Retina (tissue), 1 donor: ENCODE data around the gene RNF41.
"Not testable (repeated sequence)": the region's sequence is repeated elsewhere in the genome, so short reads cannot be mapped to it uniquely, and the experiment has no call there.

Experiments
- DNase-seq: peaks from one replicate; pipeline ENCODE4 v3.0.0-alpha.2; 2016

Gene RNF41

GRCh38 chr12:56206452-56207166, 15.1 kb downstream of the RNF41 start:
- peak; percentile 42 for DNase-seq

- DNase-seq, result no peak
These were observed 16.3 kb downstream of the RNF41 start for GRCh38 chr12:56205445-56205844.

DNA sequence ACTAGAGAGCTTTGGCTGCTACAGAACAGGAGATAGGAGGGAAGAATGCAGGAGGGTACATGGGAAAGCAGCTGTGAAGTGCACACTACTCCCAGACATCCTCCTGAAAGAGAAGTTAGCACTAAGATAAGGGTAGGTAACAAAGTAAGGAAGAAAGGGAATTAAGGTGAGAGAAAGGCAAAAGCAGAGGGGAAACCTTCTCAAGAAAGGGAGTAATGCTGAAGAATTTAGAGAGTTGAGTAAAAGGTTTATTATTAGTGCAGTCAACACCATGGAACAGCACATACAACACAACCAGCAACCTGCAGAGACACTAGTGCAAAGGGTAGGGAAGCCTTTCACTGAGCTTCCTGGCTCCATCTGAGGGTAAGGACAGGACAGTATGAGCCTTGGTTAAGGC, 17.4 kb downstream of the RNF41 start:
- no peak for DNase-seq

GRCh38 chr12:56202838-56203237, 18.9 kb downstream of the RNF41 start:
- DNase-seq, result no peak

- no peak for DNase-seq
These were observed 19.4 kb downstream of the RNF41 start for GRCh38 chr12:56202366-56202765.

- no peak for DNase-seq
These were observed 22.9 kb downstream of the RNF41 start for GRCh38 chr12:56198836-56199235.

GRCh38 chr12:56197921-56198635, 23.6 kb downstream of the RNF41 start:
- DNase-seq, result no peak

- DNase-seq, result not testable (repeated sequence)
These were observed 24.7 kb downstream of the RNF41 start for GRCh38 chr12:56196818-56197550.

DNA sequence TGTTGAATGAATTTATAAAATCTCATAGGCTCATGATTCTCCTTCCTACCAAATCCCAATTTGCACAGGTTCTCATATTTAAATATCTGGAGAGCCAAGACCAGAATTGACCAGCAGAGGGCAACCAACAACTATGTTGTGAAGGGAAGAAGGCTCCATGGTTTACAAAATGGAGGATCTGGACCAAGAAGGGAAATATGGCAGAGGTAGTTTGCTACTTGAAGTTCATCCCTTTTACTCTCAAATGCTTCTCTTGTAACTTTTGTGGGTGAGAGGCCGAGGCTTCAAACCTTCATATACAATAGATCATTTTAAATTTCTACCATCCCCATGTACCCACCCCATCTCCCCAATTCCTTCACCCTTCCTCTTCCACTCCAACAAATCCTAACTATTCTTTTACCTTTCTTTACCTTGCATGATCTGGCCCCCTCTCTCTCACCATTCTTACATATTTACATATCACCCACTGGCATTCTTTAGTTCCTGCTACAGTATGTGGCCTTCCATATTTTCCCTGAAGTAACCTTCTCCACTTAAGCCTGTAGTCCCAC, 28.6 kb downstream of the RNF41 start:
- peak; percentile 64 for DNase-seq

- no peak for DNase-seq
These were observed 29.1 kb downstream of the RNF41 start for GRCh38 chr12:56192582-56192981.

DNA sequence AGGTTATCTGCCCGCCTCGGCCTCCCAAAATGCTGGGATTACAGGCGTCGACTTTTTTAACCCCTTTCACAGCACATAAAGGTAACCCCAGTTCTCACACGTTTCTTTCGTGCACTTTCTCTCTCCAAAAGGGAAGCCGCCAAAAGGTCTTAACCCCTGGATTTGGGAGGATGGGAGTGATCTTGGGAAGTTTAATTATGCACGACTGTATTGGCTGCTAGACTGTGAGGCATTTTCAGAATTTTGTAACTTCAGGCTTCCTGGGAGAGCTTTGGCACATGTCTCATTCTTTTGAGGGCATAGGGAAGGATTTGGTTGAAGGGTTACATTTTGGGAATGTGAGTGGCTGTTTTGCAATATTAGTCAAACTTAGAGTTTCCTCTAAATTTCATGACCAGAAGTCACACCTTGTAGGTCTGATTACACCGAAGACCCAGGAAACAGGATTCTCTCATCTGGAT, 31.0 kb downstream of the RNF41 start:
- DNase-seq, result no peak

DNA sequence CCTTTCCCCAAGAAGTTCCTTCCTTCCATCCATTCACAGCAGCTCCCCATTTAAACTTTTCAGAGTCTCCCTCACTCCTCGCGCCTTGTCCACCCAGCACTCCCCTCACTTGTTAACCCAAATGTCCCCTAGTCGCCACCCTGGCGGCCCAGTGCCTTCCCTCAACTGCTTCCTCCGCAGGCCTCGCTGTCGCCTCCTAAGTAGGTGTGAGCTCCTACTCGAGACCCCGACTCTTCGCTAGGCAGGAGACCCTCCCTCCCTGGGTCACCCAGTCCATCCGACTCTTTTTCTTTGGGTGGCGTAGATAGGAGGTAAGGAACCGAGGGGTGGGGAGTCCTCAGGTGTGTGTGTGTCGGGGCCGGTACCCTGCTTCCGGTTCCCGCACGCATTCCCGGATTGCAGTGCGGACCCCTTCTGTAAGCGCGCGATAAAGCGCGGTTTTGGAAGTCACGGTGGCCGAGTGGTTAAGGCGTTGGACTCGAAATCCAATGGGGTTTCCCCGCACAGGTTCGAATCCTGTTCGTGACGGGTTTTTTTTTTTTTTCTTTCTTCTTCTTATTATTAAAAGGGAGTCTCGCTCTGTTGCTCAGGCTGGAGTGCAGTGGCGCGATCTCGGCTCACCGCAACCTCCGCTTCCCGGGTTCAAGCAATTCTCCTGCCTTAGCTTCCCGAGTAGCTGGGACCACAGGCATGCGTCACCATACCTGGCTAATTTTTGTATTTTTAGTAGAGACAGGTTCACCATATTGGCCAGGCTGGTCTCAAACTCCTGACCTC, 31.6 kb downstream of the RNF41 start:
- peak; percentile 97 for DNase-seq

DNA sequence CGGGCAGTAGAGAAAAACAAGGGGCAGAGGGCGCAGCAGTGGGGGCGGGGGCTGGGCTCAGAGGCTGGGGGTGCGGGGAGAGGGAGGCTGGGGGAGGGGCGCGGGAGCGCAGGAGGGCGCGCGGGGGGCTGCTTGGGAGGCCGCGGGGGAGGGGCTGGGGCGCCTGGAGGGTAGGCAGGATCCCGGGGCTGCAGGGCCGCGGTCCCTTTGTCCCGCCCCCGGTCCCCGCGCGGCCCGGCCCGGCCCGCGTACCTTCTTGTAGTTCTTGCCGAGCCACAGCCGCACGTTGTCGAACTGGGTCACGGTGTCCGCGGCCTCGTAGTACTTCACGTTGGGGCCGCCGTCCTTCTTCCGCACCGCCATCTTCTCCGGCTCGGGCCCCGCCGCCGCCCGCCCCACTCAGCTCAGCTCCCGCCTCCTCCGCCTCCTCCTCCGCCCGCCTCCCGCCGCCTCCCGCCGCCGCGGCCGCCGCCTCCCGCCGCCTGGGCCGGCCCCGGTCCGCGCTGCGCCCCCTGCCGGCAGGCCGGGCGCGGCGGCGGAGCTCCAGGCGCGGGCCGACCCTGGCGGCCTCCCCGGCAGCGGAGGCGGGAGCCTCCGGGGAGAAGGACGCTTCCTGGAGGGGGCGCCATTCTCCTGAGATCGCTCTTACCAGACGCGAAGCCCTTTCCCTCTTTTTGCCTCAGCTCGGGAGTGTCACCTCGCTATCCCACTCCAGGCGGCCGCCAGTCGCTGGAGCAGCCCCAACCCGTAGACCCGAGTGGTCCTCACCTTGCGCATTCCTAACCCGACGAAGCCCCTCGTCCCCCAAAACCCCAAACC, 32.4 kb downstream of the RNF41 start, which contains the start of gene SMARCC2:
Gene SMARCC2, minus strand, starts transcription at position 385 of the 819 bp plus-strand sequence. Its CDS starts 22 bp downstream, at position 363.
- peak; percentile 89 for DNase-seq

- no peak for DNase-seq
These were observed 33.0 kb downstream of the RNF41 start for GRCh38 chr12:56188778-56189098.

- peak; percentile 58 for DNase-seq
These were observed 33.5 kb downstream of the RNF41 start for GRCh38 chr12:56188131-56188777.

- DNase-seq, result no peak
These were observed 34.8 kb downstream of the RNF41 start for GRCh38 chr12:56186957-56187356.

- DNase-seq, result no peak
These were observed 43.4 kb downstream of the RNF41 start for GRCh38 chr12:56178347-56178746.

DNA sequence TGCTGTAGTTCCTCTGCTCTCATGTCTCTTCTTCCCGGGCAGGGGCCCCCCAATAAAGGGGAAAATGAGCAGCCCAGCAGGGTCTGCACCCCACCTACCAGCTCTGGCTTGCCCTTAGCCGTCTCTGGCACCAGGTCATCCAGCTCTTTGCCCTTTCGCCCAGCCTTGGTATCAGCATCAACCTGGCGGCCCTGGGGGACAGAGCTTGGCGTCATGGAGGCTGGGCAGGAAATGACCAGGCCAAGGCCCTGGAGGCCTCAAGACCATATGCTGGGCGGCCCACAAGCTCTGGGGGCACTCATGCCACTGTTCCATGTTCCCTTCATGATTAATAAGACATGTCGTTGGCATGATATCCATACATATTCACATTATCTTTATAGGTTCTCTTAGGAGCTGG, 48.9 kb downstream of the RNF41 start:
- DNase-seq, result no peak

DNA sequence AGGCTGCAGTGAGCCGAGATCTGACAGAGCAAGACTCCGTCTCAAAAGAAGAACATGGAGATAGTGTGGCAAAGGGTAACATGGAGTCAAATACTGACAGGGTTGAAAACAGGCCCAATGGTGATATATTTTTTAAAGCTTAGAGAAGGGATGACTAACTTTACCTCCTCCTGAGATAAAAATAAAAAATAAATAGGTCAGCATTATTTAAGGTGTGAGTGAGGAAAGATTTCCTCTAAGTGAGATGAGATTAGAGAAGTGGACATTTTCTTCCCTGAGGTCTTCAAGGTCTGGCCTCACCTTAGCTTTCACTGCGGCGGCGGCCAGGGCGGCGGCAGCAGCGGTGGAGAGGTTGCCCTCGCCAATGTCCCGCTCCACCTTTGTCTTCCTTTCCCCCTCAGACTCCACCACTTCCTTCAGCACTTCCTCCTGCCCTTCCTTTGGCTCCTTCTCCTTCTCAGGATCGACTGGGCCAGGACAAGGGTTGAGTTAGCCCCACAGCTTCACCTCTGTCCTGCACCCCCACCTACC, 52.4 kb downstream of the RNF41 start:
- no peak for DNase-seq

- DNase-seq, result no peak
These were observed 56.4 kb downstream of the RNF41 start for GRCh38 chr12:56165369-56165768.

- no peak for DNase-seq
These were observed 57.4 kb downstream of the RNF41 start for GRCh38 chr12:56164345-56164729.
